Hematopoietic multipotent progenitor cell (in vitro differentiated cells): Measurements from ENCODE around the gene MRPL54. TPM values are rescaled to one million over a fixed set of nuclear protein-coding genes. Genes with fewer than 3 reads are reported as not detected.
"Not testable (repeated sequence)": the region's sequence is repeated elsewhere in the genome, so short reads cannot be mapped to it uniquely, and the experiment has no call there.

ENCODE experiments used
- DNase-seq, 3 donors: peaks; one replicate each; pipeline ENCODE4 v3.0.0-alpha.2; 2011 to 2015; ENCODE audit warnings: low read depth in 2 of 3, low spot score in 2 of 3
- total RNA-seq: library from RNA; depleted of rRNA; stranded (reverse); fragments of >200 nt; gene quantifications from one replicate; pipeline ENCODE4 v1.2.3, GENCODE V29; 2012

Gene MRPL54
- total RNA-seq, 1 donor = 42.0 TPM

- DNase-seq = no peak
Observed at GRCh38 chr19:3738477-3739220, 23.8 kb upstream of the MRPL54 start.

DNA sequence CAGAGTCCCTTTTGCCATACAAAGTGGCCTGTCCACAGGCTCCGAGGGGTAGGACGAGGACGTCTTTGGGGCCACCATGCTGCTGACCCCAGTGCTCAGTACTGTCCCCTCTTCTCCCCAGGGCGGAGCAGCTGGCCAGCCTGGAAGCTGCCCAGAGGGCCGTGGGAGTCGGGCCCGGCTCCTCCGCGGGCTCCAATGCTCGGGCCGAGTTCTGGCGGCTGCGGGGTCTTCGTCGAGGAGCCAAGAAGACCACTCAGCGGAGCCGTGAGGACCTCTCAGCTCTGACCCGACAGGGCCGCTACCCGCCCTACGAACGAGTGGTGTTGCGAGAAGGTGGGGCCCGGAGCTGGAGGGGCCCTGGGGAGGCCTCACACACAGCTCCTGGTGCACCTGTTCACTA lies 22.1 kb upstream of the MRPL54 start:
- DNase-seq = no peak

- peak in 1 of 3 donors; percentile 15 for DNase-seq
Observed at GRCh38 chr19:3743486-3743885, 19.0 kb upstream of the MRPL54 start.

GRCh38 chr19:3745363-3746045 lies 17.0 kb upstream of the MRPL54 start:
- DNase-seq = no peak

DNA sequence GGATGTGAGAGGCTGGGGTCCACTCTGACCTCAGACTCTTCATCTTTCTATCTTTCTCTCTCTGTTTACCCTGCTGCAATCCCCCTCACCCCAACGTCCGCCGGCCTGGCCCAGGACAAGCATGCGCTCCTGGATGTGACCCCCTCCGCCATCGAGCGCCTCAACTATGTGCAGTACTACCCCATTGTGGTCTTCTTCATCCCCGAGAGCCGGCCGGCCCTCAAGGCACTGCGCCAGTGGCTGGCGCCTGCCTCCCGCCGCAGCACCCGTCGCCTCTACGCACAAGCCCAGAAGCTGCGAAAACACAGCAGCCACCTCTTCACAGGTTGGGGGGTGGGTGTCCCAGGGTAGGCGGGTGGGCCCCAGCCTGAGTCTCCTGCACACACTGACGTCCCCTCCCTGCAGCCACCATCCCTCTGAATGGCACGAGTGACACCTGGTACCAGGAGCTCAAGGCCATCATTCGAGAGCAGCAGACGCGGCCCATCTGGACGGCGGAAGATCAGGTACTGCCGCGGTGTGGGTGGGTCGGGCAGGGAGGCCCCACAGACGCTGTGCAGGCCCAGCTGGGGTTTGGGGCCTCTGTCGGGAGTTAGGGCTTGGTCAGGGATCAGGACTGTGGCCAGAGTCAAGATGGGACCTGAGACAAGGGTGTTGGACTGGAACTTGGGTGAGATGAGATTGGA lies 16.0 kb upstream of the MRPL54 start:
- no peak for DNase-seq

- DNase-seq = no peak
Observed at GRCh38 chr19:3748965-3749364, 13.5 kb upstream of the MRPL54 start.

- DNase-seq = no peak
Observed at GRCh38 chr19:3750211-3750610, 12.3 kb upstream of the MRPL54 start.

DNA sequence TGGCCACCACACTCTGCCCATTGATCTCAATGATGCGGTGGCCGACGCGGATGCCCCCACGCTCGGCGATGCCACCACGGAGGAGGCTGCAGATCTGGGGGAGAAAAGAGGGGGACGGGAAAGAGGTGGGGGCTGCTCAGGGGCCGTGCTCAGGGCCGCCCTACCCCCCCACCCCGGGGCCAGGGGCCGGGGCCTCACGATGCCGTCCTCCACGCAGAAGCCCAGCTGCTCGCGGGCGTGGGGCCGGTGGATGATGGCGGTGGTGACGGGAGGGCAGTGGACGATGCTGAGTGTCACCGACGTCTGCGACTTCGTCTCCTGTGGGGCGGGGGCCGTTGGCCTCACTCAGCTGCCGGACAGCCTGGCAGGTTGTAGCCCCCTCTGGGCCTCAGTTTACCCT lies 11.2 kb upstream of the MRPL54 start:
- no peak for DNase-seq

GRCh38 chr19:3752492-3752891 lies 10.0 kb upstream of the MRPL54 start:
- no peak for DNase-seq

DNA sequence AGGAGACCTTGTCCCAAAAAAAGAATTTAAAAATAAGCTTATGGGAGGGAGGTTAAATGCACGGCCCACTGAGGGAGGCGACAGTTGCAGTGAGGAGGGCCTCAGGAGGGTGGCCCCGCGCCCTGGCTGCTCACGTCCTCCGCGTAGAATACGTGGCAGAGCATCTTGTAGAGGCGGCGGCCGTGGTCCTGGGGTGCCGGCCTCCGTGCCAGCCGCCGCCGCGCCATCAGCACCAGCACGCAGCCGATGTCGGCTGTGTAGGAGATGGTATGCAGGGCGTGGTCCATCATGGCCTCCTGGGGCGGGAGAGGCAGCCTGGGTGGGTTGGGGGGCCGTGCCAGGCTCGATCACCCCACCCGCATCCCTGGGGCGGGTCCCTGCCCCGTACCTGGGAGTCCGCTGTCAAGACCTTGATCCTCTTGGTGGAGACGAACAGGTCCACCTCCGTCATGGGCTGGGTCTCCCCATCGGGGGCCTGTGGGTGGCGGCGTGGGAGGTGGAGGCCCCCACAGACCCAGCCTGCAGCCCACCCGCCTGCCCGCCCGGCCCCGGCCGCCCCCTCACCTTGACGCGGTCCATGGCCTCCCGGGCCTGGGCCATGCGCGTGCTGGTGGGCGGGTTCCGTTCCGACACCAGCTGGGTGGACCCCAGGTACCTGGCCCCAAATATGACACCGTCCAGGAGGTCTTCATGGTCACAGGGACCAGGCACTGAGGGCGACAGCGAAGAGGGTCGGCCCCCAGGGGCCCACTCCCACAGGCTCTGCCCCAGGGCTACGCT lies 8.7 kb upstream of the MRPL54 start:
- DNase-seq = no peak

- DNase-seq = not testable (repeated sequence)
Observed at GRCh38 chr19:3757705-3758104, 4.8 kb upstream of the MRPL54 start.

- not testable (repeated sequence) for DNase-seq
Observed at GRCh38 chr19:3758297-3758696, 4.2 kb upstream of the MRPL54 start.

DNA sequence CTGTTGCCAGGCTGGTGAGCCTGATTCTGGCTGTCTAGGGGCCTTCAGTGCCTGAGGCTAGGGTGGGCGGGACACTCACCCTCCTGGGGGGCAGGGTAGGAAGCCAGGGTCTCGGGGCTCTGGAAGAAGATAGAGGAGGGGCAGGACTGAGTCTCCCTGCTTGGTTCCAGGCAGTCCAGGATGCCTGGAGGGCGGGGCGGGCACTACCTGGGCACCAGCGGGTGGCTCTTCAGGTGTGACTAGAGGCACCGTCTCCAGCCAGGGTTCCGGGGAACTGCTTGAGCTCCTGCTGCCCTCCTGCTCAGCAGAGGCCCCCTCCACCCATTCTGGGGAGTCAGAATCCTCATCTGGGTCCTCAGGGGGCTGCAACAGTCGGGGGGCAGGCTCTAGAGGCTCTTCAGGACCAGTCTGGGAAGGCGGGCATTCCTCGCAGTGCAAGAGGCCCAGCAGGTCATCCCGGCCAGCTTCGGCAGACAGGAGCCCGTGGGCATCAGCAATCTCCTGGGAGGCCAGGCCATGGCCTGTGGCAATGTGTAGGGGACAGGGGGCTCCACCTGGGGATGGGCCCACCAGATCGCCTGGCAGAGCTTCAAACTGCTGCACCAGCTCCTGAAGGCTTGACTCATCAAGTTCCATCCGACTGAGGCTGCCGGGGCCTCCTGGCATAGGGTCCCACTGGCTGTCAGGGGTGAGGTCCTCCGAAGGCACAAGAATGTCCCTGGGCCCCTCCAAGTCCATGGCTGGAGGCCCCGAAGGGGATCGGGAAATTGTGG lies 2.8 kb upstream of the MRPL54 start:
- no peak for DNase-seq

- DNase-seq = no peak
Observed at GRCh38 chr19:3760871-3761361, 1.6 kb upstream of the MRPL54 start.

- DNase-seq = peak; percentile 92 to 97 (median 95)
Observed at GRCh38 chr19:3761382-3762129, 926 bp upstream of the MRPL54 start, which contains the start of gene APBA3. Gene APBA3 (minus strand): TSS chr19:3761692. CDS start chr19:3760264, 1,428 bp downstream.

- no peak for DNase-seq
Observed at GRCh38 chr19:3762130-3762473, 380 bp upstream of the MRPL54 start.

DNA sequence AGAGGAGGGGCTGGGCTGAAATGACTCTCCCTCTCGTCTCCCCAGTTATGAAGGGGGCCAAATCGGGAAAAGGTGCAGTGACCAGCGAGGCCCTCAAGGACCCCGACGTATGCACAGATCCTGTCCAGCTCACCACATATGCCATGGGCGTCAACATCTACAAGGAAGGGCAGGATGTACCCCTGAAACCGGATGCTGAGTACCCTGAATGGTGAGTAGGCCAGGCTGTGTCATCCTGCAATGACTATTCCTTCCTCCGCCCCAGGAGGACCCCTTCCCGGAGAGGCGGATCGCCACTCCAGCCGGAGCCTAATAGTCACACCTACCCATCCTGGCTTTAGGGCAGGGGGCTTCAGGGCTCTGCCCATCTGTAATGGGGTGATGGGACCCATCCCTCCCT lies 2.6 kb downstream of the MRPL54 start:
- no peak for DNase-seq

GRCh38 chr19:3765757-3766156 lies 3.3 kb downstream of the MRPL54 start:
- not testable (repeated sequence) for DNase-seq

- DNase-seq = no peak
Observed at GRCh38 chr19:3766520-3766919, 4.0 kb downstream of the MRPL54 start.
